Left kidney (tissue), 8 donors: Measurements from ENCODE around the gene CERCAM. TPM values are rescaled to one million over a fixed set of nuclear protein-coding genes. Genes with fewer than 3 reads are reported as not detected.
A peak's percentile ranks its signal among the peaks of the same experiment; 100 is the strongest.

ENCODE experiments used
- DNase-seq: peaks from one replicate; pipeline ENCODE4 v3.0.0-alpha.2; 2013
- long read RNA-seq, 8 donors: transcript quantifications; one replicate each; lab custom pipeline, GENCODE V29; 2026
- polyA plus RNA-seq: library from polyadenylated mRNA; unstranded; fragments of 120-200 nt; gene quantifications from one replicate; pipeline ENCODE4 v1.2.1, GENCODE V29; 2013; ENCODE audit not compliant: insufficient read length

Gene CERCAM
- 34.9 TPM for polyA plus RNA-seq
- long read RNA-seq, donor 1, transcript CERCAM-201 (13 exons, 2,685 nt): major isoform, 6 of 18 reads
- long read RNA-seq, donor 1, partial matches to known transcripts: 11 of 18 reads
- long read RNA-seq, donor 1, other reads (novel, unspliced or antisense): 0 of 18 reads
- long read RNA-seq, donor 2, transcript CERCAM-201 (13 exons, 2,685 nt): major isoform, 7 of 13 reads
- long read RNA-seq, donor 2, partial matches to known transcripts: 6 of 13 reads
- long read RNA-seq, donor 2, other reads (novel, unspliced or antisense): 0 of 13 reads
- long read RNA-seq, donor 3, partial matches to known transcripts: 5 of 9 reads
- long read RNA-seq, donor 3, other reads (novel, unspliced or antisense): 0 of 9 reads
- long read RNA-seq, donor 4: 0 reads
- long read RNA-seq, donor 5, partial matches to known transcripts: 5 of 9 reads
- long read RNA-seq, donor 5, other reads (novel, unspliced or antisense): 0 of 9 reads
- long read RNA-seq, donor 6, transcript CERCAM-201 (13 exons, 2,685 nt): major isoform, 5 of 11 reads
- long read RNA-seq, donor 6, partial matches to known transcripts: 6 of 11 reads
- long read RNA-seq, donor 6, other reads (novel, unspliced or antisense): 0 of 11 reads
- long read RNA-seq, donor 7, transcript CERCAM-201 (13 exons, 2,685 nt): major isoform, 11 of 27 reads
- long read RNA-seq, donor 7, partial matches to known transcripts: 16 of 27 reads
- long read RNA-seq, donor 7, other reads (novel, unspliced or antisense): 0 of 27 reads
- long read RNA-seq, donor 8, partial matches to known transcripts: 0 of 2 reads
- long read RNA-seq, donor 8, other reads (novel, unspliced or antisense): 0 of 2 reads

- DNase-seq: peak; percentile 60
These were observed at the start of gene CERCAM for GRCh38 chr9:128420651-128421481. CERCAM (plus strand) TSS chr9:128420857; CDS start chr9:128420878, 21 bp downstream.

DNA sequence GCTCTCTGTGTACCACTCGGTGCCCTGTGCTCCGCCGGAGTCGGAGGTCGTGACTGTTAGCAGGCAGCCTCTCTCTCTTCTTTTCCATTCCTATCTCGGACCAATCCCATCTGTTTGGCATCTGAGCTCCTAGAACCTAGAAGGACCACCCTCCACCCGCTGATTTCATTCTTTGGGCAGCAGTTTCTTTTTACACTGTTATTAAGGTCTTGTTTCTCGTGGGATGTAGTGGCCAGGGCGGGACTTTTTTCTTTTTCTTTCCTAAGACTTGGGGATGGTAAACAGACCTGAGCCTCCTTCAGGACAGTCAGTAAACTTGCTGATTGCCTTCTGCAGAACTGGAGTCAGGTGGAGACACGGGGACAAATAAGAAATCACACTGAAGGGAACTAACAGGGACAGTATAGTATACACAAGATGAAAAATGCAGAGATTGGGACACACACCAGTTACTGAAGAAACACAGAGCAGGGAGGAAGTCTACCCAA lies 49.0 kb upstream of the CERCAM start:
- no peak for DNase-seq

DNA sequence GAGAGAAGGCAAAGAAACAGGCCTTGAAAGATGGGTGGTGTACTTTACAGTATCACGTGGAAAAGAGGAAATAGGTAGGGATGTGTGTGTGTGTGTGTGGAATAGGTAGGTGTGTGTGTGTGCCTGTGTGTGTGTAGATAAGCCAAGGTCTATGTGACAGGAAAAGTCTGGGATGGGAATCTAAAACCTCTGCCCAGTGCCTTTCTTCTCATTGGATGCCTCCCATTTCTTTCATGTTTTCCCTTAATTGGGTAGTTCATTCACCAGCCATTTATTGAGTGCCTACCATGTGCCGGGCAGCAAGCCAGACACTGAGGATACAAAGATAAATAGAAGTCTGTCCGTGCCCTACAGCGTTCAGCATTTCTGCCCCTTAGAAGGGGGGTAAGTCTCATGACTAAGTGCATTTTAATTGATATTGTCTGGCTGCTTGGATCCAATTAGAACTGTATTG lies 48.4 kb upstream of the CERCAM start:
- no peak for DNase-seq

GRCh38 chr9:128372784-128373183 lies 47.9 kb upstream of the CERCAM start:
- no peak for DNase-seq

GRCh38 chr9:128374221-128374675 lies 46.4 kb upstream of the CERCAM start:
- no peak for DNase-seq

- DNase-seq: no peak
These were observed 44.8 kb upstream of the CERCAM start for GRCh38 chr9:128375865-128376264.

- no peak for DNase-seq
These were observed 38.4 kb upstream of the CERCAM start for GRCh38 chr9:128382261-128382660.

GRCh38 chr9:128383007-128383753 lies 37.5 kb upstream of the CERCAM start:
- no peak for DNase-seq

DNA sequence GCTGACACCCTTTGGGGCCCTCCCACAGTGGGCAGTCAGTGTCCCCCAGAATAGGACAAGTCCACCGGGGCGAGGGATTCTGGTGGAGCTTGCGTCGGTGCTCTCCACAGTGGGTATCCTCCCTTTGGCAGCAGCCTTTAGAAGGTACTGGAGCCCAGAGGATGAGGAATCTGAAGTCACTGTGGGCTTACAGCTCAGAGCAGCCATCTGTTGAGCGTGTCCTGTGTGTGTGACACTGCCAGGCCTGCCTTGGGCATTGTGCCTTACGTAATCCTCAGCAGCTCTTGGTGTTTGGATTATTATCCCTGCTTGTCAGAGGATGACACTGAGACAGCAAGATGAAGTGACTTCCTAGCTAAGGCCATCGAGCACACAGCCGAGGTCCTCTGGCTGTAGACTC lies 36.9 kb upstream of the CERCAM start:
- DNase-seq: no peak

DNA sequence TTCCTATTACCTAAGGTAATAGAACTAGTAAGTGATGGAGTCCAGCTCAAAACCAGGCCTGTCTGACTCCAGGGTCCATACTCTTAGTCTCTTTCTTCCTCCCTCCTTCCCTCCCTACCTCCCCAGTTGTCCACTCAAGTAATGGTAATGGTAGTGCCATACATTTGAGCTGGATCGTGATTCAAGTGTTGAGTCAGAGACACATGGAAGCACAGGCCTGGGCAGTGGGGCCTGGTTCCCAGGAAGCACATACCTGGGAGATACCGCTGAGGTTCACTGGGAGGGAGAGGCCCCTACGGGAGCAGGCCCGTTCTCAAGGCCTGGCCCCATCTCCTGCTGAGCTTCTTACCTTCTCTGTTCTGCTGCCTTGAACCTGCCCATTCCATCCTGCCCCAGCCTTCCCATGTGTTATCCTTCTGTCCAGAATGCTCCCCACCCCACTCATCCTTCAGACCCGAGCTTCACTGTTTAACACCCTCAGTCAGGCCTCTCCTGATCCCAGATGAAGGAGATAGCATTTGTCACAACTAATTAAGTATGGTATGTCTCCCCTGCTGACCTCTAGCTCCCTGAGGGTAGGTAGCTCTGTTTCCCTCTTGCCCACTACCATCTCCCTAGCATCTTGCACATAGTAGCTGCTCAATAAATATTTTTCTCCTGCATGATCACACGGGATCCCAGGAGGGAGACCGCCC lies 35.7 kb upstream of the CERCAM start:
- DNase-seq: no peak

DNA sequence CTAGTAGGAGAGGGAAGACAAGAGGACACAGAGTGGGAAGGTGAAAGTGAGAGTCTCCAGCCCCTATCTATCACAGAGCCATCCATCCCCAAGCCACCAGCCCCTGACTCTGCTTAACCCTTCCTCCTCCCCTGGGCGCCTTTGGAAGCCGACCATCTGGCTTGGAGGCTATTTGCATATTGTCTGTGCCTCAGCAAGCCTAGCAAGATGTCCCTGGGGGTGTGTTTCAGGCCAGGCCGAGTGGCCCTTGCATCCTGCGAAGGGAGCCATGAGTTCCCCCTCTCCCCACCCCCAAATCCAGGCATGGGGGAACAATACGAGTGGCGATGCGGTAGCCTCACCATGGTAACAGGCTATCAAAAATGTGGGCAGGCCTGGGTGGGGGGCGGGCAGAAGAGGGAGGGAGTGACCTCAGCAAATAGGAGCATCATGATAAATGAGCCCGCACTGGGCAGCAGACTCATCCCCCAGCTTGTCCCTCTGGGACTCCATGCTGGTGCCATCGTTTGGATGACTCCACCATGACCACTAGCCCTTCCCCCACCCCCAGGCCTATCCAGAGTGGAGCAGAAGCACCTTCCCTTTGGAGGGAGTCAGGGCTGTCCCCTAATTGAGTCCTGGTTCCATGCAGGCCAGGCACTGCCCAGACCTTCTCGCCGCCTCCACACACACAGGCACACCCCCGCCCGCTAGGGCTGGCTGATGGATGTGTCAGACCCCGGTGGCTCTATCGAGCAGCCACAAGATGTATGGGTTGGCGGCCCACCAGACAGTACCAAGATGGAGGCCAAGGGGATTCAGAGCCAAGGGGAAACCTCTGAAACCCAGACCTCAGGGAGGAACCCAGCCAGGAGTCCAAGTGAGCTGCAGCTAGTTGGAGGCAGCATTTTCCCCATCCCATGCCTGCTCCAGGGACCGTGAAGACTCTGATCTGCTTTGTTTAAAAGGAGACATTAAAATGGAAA lies 34.9 kb upstream of the CERCAM start:
- DNase-seq: no peak

DNA sequence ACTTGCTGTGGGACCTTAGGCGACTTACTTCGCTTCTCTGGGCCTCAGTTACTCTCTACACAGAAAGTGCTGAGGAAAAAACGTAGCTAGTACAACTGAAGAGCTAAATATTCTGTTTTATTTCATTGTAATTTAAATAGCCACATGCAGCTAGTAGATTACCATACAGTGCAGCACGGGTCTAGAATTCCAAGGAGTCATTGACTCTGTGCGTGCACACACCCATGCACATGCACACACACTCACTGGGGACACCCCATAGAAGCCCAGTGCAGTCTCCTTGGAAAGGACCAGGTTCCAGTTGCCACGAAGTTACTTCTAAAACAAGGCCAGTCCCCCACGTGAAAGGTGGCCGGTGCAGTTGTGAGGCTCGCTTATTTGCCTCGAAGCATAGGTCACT lies 32.5 kb upstream of the CERCAM start:
- no peak for DNase-seq

DNA sequence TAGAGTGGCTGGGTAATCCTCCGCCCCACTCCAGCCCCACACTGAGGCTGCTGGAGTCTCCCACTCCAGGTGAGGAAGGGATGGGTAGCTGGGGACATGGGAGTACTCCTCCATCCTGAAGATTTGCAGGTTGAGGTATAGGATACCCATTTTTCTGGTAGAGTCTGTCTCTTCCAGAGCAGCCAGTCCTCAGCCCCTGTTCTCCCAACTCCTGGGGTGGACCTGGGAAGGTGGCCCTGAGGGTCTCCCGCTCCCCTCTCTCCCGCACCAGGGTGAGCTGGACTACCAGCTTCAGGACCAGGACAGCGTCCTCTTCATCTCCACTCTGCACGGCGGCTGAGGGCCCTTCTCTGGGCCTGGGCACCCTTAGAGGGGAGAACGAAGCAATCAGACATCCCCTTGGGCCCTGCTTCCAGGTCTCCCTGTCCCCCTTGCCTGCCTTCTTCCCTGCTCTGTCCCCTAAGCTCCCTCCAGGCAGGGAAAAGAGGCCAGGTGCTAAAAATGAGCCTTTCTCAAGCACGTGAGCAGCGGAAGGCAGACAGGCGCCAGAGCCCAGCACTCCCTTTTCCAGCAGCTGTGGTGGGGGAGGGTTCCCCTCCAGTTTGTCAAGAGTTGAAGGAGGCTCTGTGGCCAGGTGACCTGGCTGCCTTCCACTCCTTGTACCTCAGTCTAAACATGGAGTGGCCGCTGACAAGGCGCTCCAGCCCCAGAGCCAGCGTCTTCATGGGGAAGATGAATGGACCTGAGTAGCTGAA lies 31.1 kb upstream of the CERCAM start:
- no peak for DNase-seq

DNA sequence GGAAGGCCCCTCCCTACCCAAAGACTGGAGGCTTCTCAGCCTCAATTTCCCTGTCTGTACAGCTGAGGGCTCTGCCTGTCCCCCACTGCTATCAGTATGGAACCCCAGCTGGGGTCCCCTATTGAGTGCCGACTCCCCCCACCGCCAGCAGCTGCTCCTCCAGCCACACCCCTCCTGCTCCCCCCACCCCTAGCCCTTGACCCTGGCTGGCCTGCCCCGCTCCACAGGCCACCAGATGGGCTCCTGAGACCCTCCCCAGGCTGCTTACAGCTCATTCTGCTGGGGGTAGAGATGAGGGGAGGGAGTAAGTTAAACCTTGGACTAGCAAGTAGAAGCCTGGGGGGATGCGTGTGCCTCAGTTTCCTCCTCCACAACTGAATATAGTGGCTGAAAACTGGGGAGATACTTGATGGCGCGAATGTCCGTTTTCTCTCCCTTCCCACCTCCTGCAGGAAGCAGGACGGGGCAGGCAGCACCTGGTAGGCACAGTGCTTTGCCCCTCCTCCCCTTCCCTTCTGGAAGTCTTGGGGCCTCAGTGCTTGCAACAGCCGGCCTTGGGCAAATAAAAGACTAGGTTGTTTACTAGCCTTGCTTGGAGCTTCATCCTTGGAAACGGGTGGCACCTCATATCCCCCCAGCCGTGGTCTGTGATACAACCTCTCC lies 30.4 kb upstream of the CERCAM start:
- DNase-seq: no peak

DNA sequence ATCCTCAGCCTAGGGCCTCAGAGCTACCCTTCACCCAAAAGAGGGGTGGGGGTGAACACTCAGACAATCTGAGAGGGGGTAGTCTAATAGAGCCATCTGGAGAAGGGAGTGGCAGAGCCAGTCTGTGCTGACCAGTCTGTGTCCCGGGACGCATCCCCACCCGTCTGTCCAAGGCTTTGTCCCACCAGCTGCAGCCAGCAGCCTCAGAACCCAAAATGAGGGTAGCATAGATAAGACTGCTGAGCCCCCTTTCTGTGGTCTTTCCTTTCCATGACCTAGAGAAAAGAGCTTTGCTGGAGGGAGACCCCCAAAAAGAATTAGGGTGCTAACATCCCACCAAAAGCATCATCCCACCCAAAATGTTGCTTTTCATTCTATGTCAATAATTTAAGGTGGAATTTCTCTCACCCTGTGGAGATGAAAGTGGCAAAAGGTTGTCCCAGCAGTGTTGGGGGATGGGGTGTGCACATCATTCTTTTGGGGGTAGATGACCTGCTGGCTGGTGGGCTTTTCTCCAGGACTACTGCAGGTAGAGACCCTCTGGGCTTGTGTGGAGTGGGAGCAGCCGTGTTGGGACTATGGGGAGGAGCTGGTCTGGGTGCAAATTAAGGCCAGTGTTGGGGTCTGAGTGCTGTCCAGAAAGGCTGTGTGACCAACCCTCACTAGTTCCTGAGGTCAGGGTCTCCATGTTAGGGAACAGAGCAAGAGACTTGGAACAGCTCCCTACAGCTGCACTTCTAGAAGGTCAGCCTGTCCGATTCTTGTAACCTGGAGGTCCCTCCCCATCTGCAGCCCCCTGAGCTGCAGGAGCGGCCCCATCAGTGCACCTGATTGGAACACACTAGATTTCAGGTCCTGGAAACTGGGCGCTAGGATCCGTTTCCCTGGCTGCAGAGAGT lies 29.6 kb upstream of the CERCAM start:
- DNase-seq: no peak

GRCh38 chr9:128391956-128392301 lies 28.7 kb upstream of the CERCAM start:
- no peak for DNase-seq
